ENCODE results near the gene ANO8. TPM values are rescaled to one million over a fixed set of nuclear protein-coding genes. Genes with fewer than 3 reads are reported as not detected.

Gene ANO8
- polyA plus RNA-seq, 3 donors from 2014 or later: 0.06 to 0.40 (median 0.12) TPM

- Mint-ChIP-seq H3K4me1 (peaks cover 0 to 8% of the 10 kb centered on the region in 2 donors), H3K27me3 (ENCODE audit: low read depth in 3 of 3) (peaks cover 2 to 5% (median 3%) of the 10 kb centered on the region in 3 donors)
Observed at GRCh38 chr19:17320435-17320834, 14.2 kb downstream of the ANO8 start.

GRCh38 chr19:17319473-17320238 lies 15.0 kb downstream of the ANO8 start:
- H3K9me3 Mint-ChIP-seq: no peaks in the 10 kb centered on the region
- H3K27me3 Mint-ChIP-seq (ENCODE audit: low read depth in 3 of 3): peaks cover 2 to 5% (median 3%) of the 10 kb centered on the region in 3 donors
- no peak overlapping the region for H3K27ac Mint-ChIP-seq
- peaks cover 0 to 13% (median 4%) of the 10 kb centered on the region in 3 donors for H3K36me3 Mint-ChIP-seq
- H3K4me3 Mint-ChIP-seq: no peak overlapping the region
- no peak for DNase-seq
- H3K4me1 Mint-ChIP-seq: peaks cover 0 to 8% of the 10 kb centered on the region in 2 donors

More at GRCh38 chr19:17320435-17320834, 14.2 kb downstream of the ANO8 start:
- H3K4me3 Mint-ChIP-seq: no peak overlapping the region
- H3K27ac Mint-ChIP-seq: no peak overlapping the region
- DNase-seq: no peak
- H3K9me3 Mint-ChIP-seq: no peaks in the 10 kb centered on the region
- peaks cover 0 to 13% (median 4%) of the 10 kb centered on the region in 3 donors for H3K36me3 Mint-ChIP-seq

DNA sequence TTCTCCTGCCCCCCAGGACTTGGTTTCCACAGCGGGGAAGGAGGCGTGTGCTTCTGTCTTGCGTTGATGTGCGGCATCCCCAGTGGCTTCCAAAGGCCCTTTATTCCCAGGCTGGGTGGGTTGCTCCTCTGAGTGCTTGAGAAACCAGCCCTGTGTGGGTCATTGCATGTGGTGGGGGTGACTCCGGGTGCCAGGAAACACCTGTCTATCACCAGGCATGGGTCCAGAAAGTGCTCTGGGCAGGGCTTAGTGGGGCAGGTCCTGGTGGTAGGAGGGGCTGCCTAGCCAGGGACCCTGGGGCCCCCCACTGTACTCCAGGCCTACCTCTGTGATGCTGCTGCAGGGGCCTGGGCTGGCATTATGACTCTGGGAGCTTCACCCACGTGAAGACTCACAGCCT lies 15.7 kb downstream of the ANO8 start:
- Mint-ChIP-seq H3K4me3 (no peak overlapping the region), H3K4me1 (peaks cover 0 to 8% of the 10 kb centered on the region in 2 donors), H3K27ac (no peak overlapping the region), H3K27me3 (ENCODE audit: low read depth in 3 of 3) (peaks cover 2 to 5% (median 3%) of the 10 kb centered on the region in 3 donors), H3K36me3 (peaks cover 0 to 13% (median 4%) of the 10 kb centered on the region in 3 donors), H3K9me3 (no peaks in the 10 kb centered on the region)
- no peak for DNase-seq

DNA sequence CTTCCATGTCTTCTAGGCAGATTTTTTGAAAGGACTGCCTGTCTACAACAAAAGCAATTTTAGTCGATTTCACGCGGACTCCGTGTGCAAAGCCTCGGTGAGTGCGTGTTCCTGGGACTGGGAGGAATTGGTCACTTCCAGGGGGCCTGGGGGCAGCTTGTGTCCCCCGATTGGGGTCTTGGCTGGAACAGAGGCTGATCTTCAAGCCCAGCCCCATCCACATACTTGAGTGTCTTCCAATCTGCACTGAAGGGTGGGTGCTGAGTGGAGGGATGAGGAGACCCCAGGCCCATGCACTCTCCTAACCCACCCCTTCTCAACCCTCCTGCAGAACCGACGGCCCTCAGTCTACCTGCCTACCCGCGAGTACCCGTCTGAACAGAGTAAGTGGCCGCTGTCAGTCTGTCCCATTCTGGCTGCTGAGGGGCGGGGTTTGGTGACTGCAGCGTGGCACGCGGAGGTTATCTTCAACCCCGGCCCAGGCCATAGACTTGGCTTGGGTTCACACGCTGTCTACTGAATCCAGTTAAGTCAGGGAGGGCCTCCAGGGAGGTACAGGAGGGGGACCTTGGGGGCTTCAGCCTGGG lies 20.6 kb downstream of the ANO8 start:
- no peak overlapping the region for H3K27ac Mint-ChIP-seq
- H3K9me3 Mint-ChIP-seq: no peaks in the 10 kb centered on the region
- no peaks in the 10 kb centered on the region for H3K36me3 Mint-ChIP-seq
- H3K4me1 Mint-ChIP-seq: peaks cover 17 to 25% of the 10 kb centered on the region in 2 donors
- no peak for DNase-seq
- H3K27me3 Mint-ChIP-seq (ENCODE audit: low read depth in 3 of 3): peaks cover 4 to 5% (median 4%) of the 10 kb centered on the region in 3 donors
- H3K4me3 Mint-ChIP-seq: no peak overlapping the region

DNA sequence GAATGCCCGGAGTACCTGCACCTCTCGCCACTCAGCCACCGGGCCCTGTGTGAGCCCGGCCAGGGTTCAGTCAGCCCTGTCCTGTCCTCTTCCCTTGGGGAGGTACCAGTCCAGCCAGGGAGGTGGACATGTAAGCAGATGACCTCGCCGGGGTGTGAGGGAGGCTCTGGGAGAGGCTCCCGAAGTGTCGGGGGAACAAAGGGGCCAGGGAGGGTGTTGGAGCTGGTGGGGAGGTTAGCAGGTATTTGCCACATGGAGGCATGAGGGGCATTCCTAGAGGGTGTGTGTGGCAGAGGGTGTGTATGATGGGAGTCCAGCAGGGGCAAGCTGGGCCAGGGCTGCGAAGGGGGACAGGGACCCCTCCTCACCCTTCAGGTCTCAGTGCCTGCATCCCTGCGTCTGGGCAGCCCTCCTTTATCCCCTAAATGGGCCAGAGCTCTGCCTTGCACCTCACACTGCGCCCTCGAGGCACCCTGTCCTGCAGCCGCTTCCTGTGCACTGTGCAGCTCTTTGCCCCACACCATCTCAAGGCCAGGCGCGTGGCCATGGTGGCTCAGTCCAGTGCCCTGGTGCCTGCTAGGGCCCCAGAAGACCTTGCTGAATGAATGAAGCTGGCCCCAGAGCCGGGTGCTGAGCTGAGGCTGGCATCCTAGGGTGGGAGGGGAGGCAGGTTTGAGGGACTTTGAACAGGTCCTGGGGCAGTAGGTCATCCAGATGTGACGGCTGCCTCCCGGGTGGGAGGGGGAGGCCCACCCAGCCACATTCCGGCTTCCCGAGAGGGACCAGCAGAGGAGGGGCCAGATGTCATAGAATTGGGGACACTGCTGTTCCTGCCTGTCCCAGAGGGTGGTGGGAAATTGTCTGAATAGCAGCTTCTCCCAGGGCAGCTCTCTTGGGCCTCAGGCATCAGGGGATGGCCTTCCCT lies 22.2 kb downstream of the ANO8 start:
- Mint-ChIP-seq H3K4me3 (no peak overlapping the region), H3K36me3 (no peaks in the 10 kb centered on the region), H3K4me1 (peaks cover 28 to 32% of the 10 kb centered on the region in 2 donors), H3K27me3 (ENCODE audit: low read depth in 3 of 3) (peaks cover 5 to 9% (median 6%) of the 10 kb centered on the region in 3 donors), H3K9me3 (no peaks in the 10 kb centered on the region), H3K27ac (no peak overlapping the region)
- DNase-seq: no peak

GRCh38 chr19:17311455-17312188 lies 23.0 kb downstream of the ANO8 start:
- Mint-ChIP-seq H3K4me3 (peak overlapping the region; percentile 14 to 61 (median 46)), H3K36me3 (no peaks in the 10 kb centered on the region), H3K4me1 (peaks cover 30 to 34% of the 10 kb centered on the region in 2 donors), H3K9me3 (no peaks in the 10 kb centered on the region), H3K27me3 (ENCODE audit: low read depth in 3 of 3) (peaks cover 5 to 9% (median 6%) of the 10 kb centered on the region in 3 donors), H3K27ac (peak overlapping the region in 4 of 6 donors; percentile 40 to 80 (median 44))
- no peak for DNase-seq

DNA sequence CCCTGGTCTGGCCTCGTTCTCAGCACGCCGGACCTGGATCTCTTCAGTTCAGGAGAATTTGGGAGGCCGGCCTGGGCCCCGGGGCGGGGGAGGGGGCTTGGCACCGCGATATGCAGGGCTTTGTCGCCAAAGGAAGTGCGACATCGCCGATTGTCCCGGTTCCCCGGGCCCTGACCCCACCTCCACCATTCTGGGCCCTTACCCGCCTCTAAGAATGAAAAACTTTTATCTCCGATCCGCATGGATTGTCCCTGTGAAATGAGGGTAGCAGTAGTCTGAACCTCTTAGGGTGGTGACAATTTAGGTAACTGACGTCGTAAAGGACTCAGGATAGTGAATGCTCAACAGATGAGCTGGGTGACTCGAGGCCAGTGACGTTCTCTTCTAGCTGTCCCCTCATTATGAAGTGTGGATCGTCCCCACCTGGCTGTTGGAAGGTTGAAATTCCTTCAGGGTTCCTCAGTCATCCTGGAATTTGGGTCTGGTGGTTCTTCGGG lies 24.6 kb downstream of the ANO8 start:
- Mint-ChIP-seq H3K27ac (peak overlapping the region; percentile 85 to 97 (median 94)), H3K4me3 (peak overlapping the region; percentile 88 to 99 (median 95))
- no peak for DNase-seq

GRCh38 chr19:17309198-17309964 lies 25.3 kb downstream of the ANO8 start, which contains the start of gene DDA1:
DDA1 (plus strand) TSS chr19:17309563; CDS start chr19:17309655, 92 bp downstream.
- Mint-ChIP-seq H3K27me3 (ENCODE audit: low read depth in 3 of 3) (peaks cover 6 to 11% (median 9%) of the 10 kb centered on the region in 3 donors), H3K4me1 (peaks cover 50 to 51% of the 10 kb centered on the region in 2 donors), H3K9me3 (no peaks in the 10 kb centered on the region), H3K36me3 (no peaks in the 10 kb centered on the region), H3K27ac (peak within 1 kb of the TSS; percentile 85 to 97 (median 94)), H3K4me3 (peak within 1 kb of the TSS; percentile 88 to 99 (median 95))
- peak; percentile 99 for DNase-seq

More for the DNA sequence above, 24.6 kb downstream of the ANO8 start:
- Mint-ChIP-seq H3K36me3 (no peaks in the 10 kb centered on the region), H3K27me3 (ENCODE audit: low read depth in 3 of 3) (peaks cover 6 to 10% (median 9%) of the 10 kb centered on the region in 3 donors), H3K9me3 (no peaks in the 10 kb centered on the region), H3K4me1 (peaks cover 44 to 45% of the 10 kb centered on the region in 2 donors)

DNA sequence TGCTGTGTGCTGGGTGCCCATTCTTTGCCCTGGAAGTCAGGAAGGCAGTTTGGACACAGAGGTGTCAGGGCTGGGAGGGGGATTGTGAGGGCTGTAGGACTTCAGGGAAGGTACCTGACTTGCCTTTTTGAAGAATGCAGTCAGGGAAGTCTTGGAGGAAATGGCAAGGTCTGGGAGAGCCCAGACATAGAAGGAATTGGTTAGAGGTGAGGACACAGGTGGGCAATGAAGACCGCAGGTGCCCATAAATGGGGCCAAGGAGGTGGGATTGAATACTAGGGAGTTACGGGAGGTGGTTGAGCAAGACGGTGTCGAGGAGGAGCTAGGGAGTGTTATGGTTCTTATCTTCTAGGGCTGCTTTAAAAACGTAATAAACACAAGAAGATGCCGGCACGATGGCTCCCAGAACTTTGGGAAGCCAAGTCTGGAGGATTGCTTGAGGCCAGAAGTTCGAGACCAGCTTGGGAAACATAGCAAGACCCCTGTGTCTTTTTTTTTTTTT lies 26.7 kb downstream of the ANO8 start:
- H3K27me3 Mint-ChIP-seq (ENCODE audit: low read depth in 3 of 3): peaks cover 6 to 11% (median 9%) of the 10 kb centered on the region in 3 donors
- peak overlapping the region; percentile 21 to 71 (median 64) for H3K4me3 Mint-ChIP-seq
- H3K36me3 Mint-ChIP-seq: no peaks in the 10 kb centered on the region
- DNase-seq: no peak
- peak overlapping the region in 4 of 6 donors; percentile 32 to 85 (median 68) for H3K27ac Mint-ChIP-seq
- H3K4me1 Mint-ChIP-seq: peaks cover 59 to 63% of the 10 kb centered on the region in 2 donors
- no peaks in the 10 kb centered on the region for H3K9me3 Mint-ChIP-seq

DNA sequence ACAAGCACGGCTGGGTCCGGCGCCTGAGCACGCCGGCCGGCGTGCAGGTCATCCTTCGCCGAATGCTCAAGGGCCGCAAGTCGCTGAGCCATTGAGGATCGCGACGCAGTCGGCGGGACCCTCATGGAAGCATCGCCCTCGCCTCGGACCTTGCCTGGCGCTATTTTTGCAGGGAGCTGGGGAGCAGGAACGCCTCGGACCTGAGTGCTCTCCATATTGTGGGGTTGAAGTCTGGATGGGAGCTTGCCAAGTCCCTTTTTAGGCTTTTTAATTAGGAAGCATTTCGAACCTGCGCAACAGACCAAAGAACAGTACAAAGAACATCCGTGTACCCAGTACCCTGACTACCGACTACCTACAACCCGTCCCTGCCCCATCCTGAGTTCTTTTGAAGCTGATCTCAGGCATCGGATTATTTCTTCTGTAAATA lies 28.4 kb downstream of the ANO8 start:
- Mint-ChIP-seq H3K4me3 (peak overlapping the region; percentile 88 to 92 (median 88)), H3K4me1 (peaks cover 62 to 63% of the 10 kb centered on the region in 2 donors), H3K27me3 (ENCODE audit: low read depth in 3 of 3) (peaks cover 6 to 11% (median 9%) of the 10 kb centered on the region in 3 donors), H3K27ac (peak overlapping the region; percentile 56 to 89 (median 84)), H3K9me3 (no peaks in the 10 kb centered on the region), H3K36me3 (no peaks in the 10 kb centered on the region)
- no peak for DNase-seq

DNA sequence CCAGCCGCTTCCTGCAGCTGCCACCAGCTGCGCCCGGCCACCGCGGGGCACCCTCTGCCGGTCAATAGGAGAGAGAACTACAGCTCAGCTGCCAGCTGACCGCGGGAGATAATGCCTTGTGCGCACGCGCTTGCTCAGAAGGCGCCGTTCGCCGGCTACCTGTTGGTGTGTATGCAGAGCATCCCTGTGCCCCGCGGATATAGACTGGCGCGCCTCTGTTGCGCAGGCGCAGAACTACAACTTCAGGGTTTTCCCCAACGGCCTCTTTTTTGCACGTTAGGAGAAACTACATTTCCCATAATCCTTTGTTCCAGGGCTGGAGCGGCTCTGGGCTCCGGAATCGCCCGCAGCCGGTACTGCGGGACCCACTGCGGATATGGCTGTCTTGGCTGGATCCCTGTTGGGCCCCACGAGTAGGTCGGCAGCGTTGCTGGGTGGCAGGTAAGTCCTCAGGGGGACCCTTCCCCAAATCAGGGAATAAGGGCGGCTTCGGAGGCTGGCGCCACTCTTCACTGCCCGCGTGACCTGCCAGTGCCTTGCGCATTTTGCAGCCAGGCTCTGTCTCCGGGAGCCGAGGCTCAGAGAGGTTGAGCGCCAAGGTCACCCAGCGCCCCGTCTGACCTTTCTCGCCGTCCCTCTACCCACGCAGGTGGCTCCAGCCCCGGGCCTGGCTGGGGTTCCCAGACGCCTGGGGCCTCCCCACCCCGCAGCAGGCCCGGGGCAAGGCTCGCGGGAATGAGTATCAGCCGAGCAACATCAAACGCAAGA lies 29.0 kb downstream of the ANO8 start, which contains the start of gene MRPL34:
MRPL34 (plus strand) TSS at position 356 of the 768 bp plus-strand sequence; CDS start at position 377, 21 bp downstream.
- DNase-seq: peak; percentile 96 to 97 (median 96)
- H3K27me3 Mint-ChIP-seq (ENCODE audit: low read depth in 3 of 3): peaks cover 6 to 11% (median 9%) of the 10 kb centered on the region in 3 donors
- H3K4me1 Mint-ChIP-seq: peaks cover 60% of the 10 kb centered on the region in 2 donors
- peak within 1 kb of the TSS; percentile 88 to 92 (median 88) for H3K4me3 Mint-ChIP-seq
- H3K9me3 Mint-ChIP-seq: no peaks in the 10 kb centered on the region
- peak within 1 kb of the TSS; percentile 82 to 93 (median 90) for H3K27ac Mint-ChIP-seq
- no peaks in the 10 kb centered on the region for H3K36me3 Mint-ChIP-seq

All from immature natural killer cell (primary cell).